Activated CD8-positive, alpha-beta memory T cell treated with anti-CD3 and anti-CD28 coated beads for 48 hours (primary cell): ENCODE data around the gene PRX.
"Not testable (repeated sequence)": the region's sequence is repeated elsewhere in the genome, so short reads cannot be mapped to it uniquely, and the experiment has no call there.

Experiments
- DNase-seq, 3 experiments: peaks; one replicate each; pipeline ENCODE4 v3.0.0-alpha.2; 2020; ENCODE audit warnings: low read depth in 2 of 3, low spot score in 2 of 3

The PRX gene

GRCh38 chr19:40414542-40415535 is 1.7 kb upstream of the PRX start:
- DNase-seq, result no peak

- no peak for DNase-seq
Observed at GRCh38 chr19:40412866-40413265, 312 bp downstream of the PRX start.

GRCh38 chr19:40411958-40412499 is 1.1 kb downstream of the PRX start:
- DNase-seq, result no peak

GRCh38 chr19:40411125-40411842 is 1.9 kb downstream of the PRX start:
- no peak for DNase-seq

GRCh38 chr19:40410030-40410389 is 3.2 kb downstream of the PRX start:
- no peak for DNase-seq

GRCh38 chr19:40408598-40408925 is 4.6 kb downstream of the PRX start:
- not testable (repeated sequence) for DNase-seq

GRCh38 chr19:40407714-40408597 is 5.2 kb downstream of the PRX start:
- DNase-seq, result no peak

GRCh38 chr19:40403262-40403984 is 9.8 kb downstream of the PRX start:
- DNase-seq, result peak; percentile 63 to 75 (median 64)

- no peak for DNase-seq
Observed at GRCh38 chr19:40400559-40400958, 12.6 kb downstream of the PRX start.

GRCh38 chr19:40398417-40399131 is 14.6 kb downstream of the PRX start:
- peak in 2 of 3 experiments; percentile 18 to 25 for DNase-seq

- DNase-seq, result no peak
Observed at GRCh38 chr19:40397568-40397906, 15.6 kb downstream of the PRX start.

GRCh38 chr19:40396886-40397567 is 16.2 kb downstream of the PRX start:
- DNase-seq, result no peak

- no peak for DNase-seq
Observed at GRCh38 chr19:40395956-40396355, 17.2 kb downstream of the PRX start.

GRCh38 chr19:40394816-40395210 is 18.4 kb downstream of the PRX start:
- DNase-seq, result no peak

- no peak for DNase-seq
Observed at GRCh38 chr19:40393894-40394815, 19.0 kb downstream of the PRX start.

GRCh38 chr19:40392894-40393517 is 20.2 kb downstream of the PRX start:
- DNase-seq, result no peak

GRCh38 chr19:40392123-40392522 is 21.1 kb downstream of the PRX start:
- no peak for DNase-seq
